Mucosa of stomach (tissue), 1 donor: ENCODE results near the gene RFX7.
"Not testable (repeated sequence)": the region's sequence is repeated elsewhere in the genome, so short reads cannot be mapped to it uniquely, and the experiment has no call there.

Source experiments
- H3K27me3 ChIP-seq: one replicate; pipeline ENCODE4 v1.7.0; 2013; ENCODE audit warnings: mild to moderate bottlenecking, low read length; ENCODE audit not compliant: control insufficient read depth, insufficient read depth
- H3K36me3 ChIP-seq: one replicate; pipeline ENCODE4 v1.7.0; 2013; ENCODE audit warnings: low read length; ENCODE audit not compliant: control insufficient read depth, insufficient read depth
- H3K4me1 ChIP-seq: one replicate; pipeline ENCODE4 v1.7.0; 2013; ENCODE audit warnings: mild to moderate bottlenecking, low read length; ENCODE audit not compliant: control insufficient read depth, insufficient read depth
- H3K4me3 ChIP-seq: one replicate; pipeline ENCODE4 v1.7.0; 2013; ENCODE audit warnings: low read length
- H3K9ac ChIP-seq: one replicate; pipeline ENCODE4 v1.7.0; 2013; ENCODE audit warnings: mild to moderate bottlenecking, low read length, moderate library complexity
- H3K9me3 ChIP-seq: one replicate; pipeline ENCODE4 v1.7.0; 2013; ENCODE audit warnings: mild to moderate bottlenecking, low read length, moderate library complexity; ENCODE audit not compliant: control insufficient read depth
- donor health status: Pancreatic carcinoma.

Gene RFX7

DNA sequence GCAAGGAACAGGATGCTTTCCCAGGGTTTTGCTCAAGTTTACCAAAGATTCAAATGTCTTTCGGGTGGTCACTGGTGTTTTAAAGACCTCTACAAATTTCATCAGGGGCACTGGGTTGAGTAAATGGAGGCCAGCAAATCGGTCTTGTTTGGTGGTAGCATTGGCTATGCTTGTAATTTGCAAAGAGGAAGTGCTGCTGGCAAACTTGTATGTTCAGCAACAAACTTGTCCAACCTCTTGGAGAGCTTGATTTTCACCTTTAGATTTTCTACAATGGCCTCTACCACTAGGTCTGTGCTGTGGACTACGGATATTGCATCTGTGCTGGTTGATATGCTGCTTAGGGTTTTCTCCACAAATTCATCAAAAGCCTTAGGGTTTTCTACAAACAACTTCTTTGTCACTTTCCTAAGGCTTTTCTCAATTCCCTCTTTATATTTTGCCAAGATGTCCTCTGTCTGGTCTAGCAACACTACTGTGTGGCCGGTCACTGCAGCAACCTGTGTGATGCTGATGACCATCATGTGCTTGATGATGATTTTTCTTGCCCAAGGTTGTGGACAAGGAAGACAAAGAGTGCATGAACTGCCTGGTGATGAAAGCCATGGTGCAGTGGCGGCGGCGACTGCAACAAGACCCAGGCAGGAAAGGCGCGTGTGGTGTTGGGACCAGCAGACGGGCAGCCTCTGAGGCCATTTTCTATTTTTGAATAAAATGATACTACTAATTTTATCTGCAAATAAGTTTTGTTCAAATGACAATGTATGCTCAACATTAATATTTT lies 50.8 kb downstream of the RFX7 start:
- Histone ChIP-seq H3K36me3 (no peaks in the 10 kb centered on the region), H3K27me3 (no peaks in the 10 kb centered on the region), H3K4me3 (no peak overlapping the region), H3K9me3 (no peaks in the 10 kb centered on the region), H3K9ac (no peak overlapping the region), H3K4me1 (peaks cover 1% of the 10 kb centered on the region)

DNA sequence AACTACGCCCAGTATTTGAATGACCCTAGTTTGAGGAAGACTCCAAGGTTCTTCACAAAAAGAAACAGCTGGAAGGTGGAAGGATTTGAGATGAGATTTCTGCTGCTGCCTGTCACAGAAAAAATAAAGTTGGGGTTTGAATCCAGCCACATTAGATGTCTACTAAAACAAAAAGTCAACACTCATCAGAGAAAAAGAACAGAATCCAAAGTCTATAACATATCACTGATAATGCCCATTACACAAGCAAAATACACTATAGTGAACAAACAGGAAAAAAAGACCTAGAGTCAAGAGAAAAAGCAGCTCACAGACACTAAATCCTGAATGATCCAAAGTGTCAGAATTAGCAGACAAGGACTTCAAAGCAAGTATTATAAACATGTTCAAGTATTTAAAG lies 56.0 kb downstream of the RFX7 start:
- H3K4me1 ChIP-seq: peaks cover 10% of the 10 kb centered on the region
- no peaks in the 10 kb centered on the region for H3K36me3 ChIP-seq
- H3K27me3 ChIP-seq: no peaks in the 10 kb centered on the region
- no peak overlapping the region for H3K9ac ChIP-seq
- H3K9me3 ChIP-seq: no peaks in the 10 kb centered on the region
- no peak overlapping the region for H3K4me3 ChIP-seq

DNA sequence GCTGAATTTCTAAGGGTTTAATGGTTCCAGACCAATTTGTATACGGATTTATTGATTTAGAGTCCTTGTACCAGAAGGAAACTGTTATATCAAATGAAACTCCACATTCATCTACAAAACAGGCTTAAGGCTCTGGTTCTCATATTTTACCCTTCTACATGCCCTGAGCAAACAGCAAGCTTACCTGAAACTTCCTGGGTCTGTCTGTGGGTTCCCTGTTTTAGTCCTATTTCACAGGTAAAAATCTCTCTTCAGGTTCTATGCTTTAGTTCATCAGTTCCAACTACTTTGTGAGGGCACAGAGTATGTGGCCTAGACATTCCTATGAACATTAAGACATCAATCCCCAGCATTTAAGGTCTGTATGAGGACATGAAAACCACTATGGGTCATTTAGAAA lies 57.7 kb downstream of the RFX7 start:
- no peak overlapping the region for H3K4me3 ChIP-seq
- peaks cover 10% of the 10 kb centered on the region for H3K4me1 ChIP-seq
- H3K36me3 ChIP-seq: no peaks in the 10 kb centered on the region
- H3K9me3 ChIP-seq: no peaks in the 10 kb centered on the region
- H3K9ac ChIP-seq: no peak overlapping the region
- H3K27me3 ChIP-seq: no peaks in the 10 kb centered on the region

- no peaks in the 10 kb centered on the region for H3K36me3 ChIP-seq
- no peak overlapping the region for H3K9ac ChIP-seq
- H3K4me3 ChIP-seq: no peak overlapping the region
- no peaks in the 10 kb centered on the region for H3K27me3 ChIP-seq
- peaks cover 10% of the 10 kb centered on the region for H3K4me1 ChIP-seq
- no peaks in the 10 kb centered on the region for H3K9me3 ChIP-seq
Observed at GRCh38 chr15:56184516-56184915, 59.2 kb downstream of the RFX7 start.

- no peak overlapping the region for H3K4me3 ChIP-seq
Observed at GRCh38 chr15:56180851-56181250, 62.8 kb downstream of the RFX7 start.

GRCh38 chr15:56176996-56177395 lies 66.7 kb downstream of the RFX7 start:
- Histone ChIP-seq H3K9ac (no peak overlapping the region), H3K9me3 (no peaks in the 10 kb centered on the region), H3K27me3 (no peaks in the 10 kb centered on the region), H3K36me3 (no peaks in the 10 kb centered on the region), H3K4me1 (no peaks in the 10 kb centered on the region), H3K4me3 (no peak overlapping the region)

More at GRCh38 chr15:56180851-56181250, 62.8 kb downstream of the RFX7 start:
- Histone ChIP-seq H3K36me3 (no peaks in the 10 kb centered on the region), H3K9me3 (no peaks in the 10 kb centered on the region), H3K27me3 (no peaks in the 10 kb centered on the region), H3K4me1 (no peaks in the 10 kb centered on the region), H3K9ac (no peak overlapping the region)

- Histone ChIP-seq H3K4me1 (no peaks in the 10 kb centered on the region), H3K36me3 (no peaks in the 10 kb centered on the region), H3K4me3 (no peak overlapping the region), H3K27me3 (no peaks in the 10 kb centered on the region), H3K9me3 (no peaks in the 10 kb centered on the region), H3K9ac (no peak overlapping the region)
Observed at GRCh38 chr15:56175788-56176187, 67.9 kb downstream of the RFX7 start.

- Histone ChIP-seq H3K27me3 (no peaks in the 10 kb centered on the region), H3K4me3 (no peak overlapping the region)
Observed at GRCh38 chr15:56174649-56175048, 69.0 kb downstream of the RFX7 start.

GRCh38 chr15:56168394-56168793 lies 75.3 kb downstream of the RFX7 start:
- H3K27me3 ChIP-seq: no peaks in the 10 kb centered on the region
- H3K9me3 ChIP-seq: no peaks in the 10 kb centered on the region
- H3K4me3 ChIP-seq: no peak overlapping the region
- no peaks in the 10 kb centered on the region for H3K4me1 ChIP-seq
- H3K36me3 ChIP-seq: no peaks in the 10 kb centered on the region
- no peak overlapping the region for H3K9ac ChIP-seq

More at GRCh38 chr15:56174649-56175048, 69.0 kb downstream of the RFX7 start:
- no peaks in the 10 kb centered on the region for H3K4me1 ChIP-seq
- H3K9ac ChIP-seq: no peak overlapping the region
- H3K9me3 ChIP-seq: no peaks in the 10 kb centered on the region
- H3K36me3 ChIP-seq: no peaks in the 10 kb centered on the region

GRCh38 chr15:56165234-56165633 lies 78.4 kb downstream of the RFX7 start:
- H3K4me1 ChIP-seq: no peaks in the 10 kb centered on the region

GRCh38 chr15:56160966-56161365 lies 82.7 kb downstream of the RFX7 start:
- H3K4me3 ChIP-seq: no peak overlapping the region
- H3K36me3 ChIP-seq: no peaks in the 10 kb centered on the region
- no peaks in the 10 kb centered on the region for H3K9me3 ChIP-seq
- no peaks in the 10 kb centered on the region for H3K4me1 ChIP-seq
- H3K27me3 ChIP-seq: no peaks in the 10 kb centered on the region
- H3K9ac ChIP-seq: no peak overlapping the region

More at GRCh38 chr15:56165234-56165633, 78.4 kb downstream of the RFX7 start:
- Histone ChIP-seq H3K9me3 (no peaks in the 10 kb centered on the region), H3K36me3 (no peaks in the 10 kb centered on the region), H3K4me3 (no peak overlapping the region), H3K9ac (no peak overlapping the region), H3K27me3 (no peaks in the 10 kb centered on the region)

- H3K9ac ChIP-seq: no peak overlapping the region
- no peaks in the 10 kb centered on the region for H3K9me3 ChIP-seq
- no peaks in the 10 kb centered on the region for H3K27me3 ChIP-seq
- no peaks in the 10 kb centered on the region for H3K36me3 ChIP-seq
- no peak overlapping the region for H3K4me3 ChIP-seq
- H3K4me1 ChIP-seq: no peaks in the 10 kb centered on the region
Observed at GRCh38 chr15:56156877-56157276, 86.8 kb downstream of the RFX7 start.

GRCh38 chr15:56155278-56155677 lies 88.4 kb downstream of the RFX7 start:
- not testable (repeated sequence) for H3K27me3 ChIP-seq, H3K4me3 ChIP-seq, H3K9me3 ChIP-seq, H3K36me3 ChIP-seq, H3K4me1 ChIP-seq, H3K9ac ChIP-seq
